B cell (primary cell): Measurements from ENCODE around the gene LYG1. TPM values are rescaled to one million over a fixed set of nuclear protein-coding genes. Genes with fewer than 3 reads are reported as not detected.

Source experiments
- ATAC-seq: fragments of 200-7000 bp; cut with Tn5 transposase; one replicate; pipeline ENCODE4 v1.10.0; 2021; ENCODE audit warnings: low read depth, mild to moderate bottlenecking, moderate number of reproducible peaks, moderate library complexity
- CTCF ChIA-PET: fragments of 350-600 bp; sonication (Branson Sonifier 250); formaldehyde crosslinking; loops from one replicate; lab custom pipeline; 2021; ENCODE audit warnings: antibody characterized with exemption, inconsistent platforms; lab: Charles Lee
- POLR2A ChIA-PET: fragments of 350-600 bp; sonication (Branson Sonifier 250); formaldehyde crosslinking; loops from one replicate; lab custom pipeline; 2021; ENCODE audit warnings: antibody characterized with exemption; lab: Charles Lee
- DNase-seq: peaks from one replicate; pipeline ENCODE4 v3.0.0; 2013
- H2AFZ ChIP-seq: 2 replicates; pipeline ENCODE4 v1.6.1; 2012; ENCODE audit warnings: mild to moderate bottlenecking, low read depth, low read length; ENCODE audit not compliant: insufficient read depth, poor library complexity, severe bottlenecking
- H3K27ac ChIP-seq, 2 donors: 1 replicate in 1 of 2; 2 replicates in 1 of 2; pipeline ENCODE4 v1.5.1; 2012 to 2013; ENCODE audit warnings: low read length in 2 of 2, mild to moderate bottlenecking in 2 of 2, moderate library complexity in 1 of 2
- H3K27me3 ChIP-seq, 4 experiments: fragments of 200-600 bp in 1 of 4; sonication (generic) in 1 of 4; replicated peaks in 1 of 4; 1 replicate in 2 of 4; 2 replicates in 2 of 4; pipeline versions ENCODE4 v1.6.1 to v1.7.0; 2013 to 2016; ENCODE audit warnings: low read length in 3 of 4, mild to moderate bottlenecking in 2 of 4, mixed read lengths in 1 of 4, moderate library complexity in 1 of 4; ENCODE audit not compliant: insufficient read depth in 4 of 4, control insufficient read depth in 3 of 4; ENCODE audit errors: control extremely low read depth in 1 of 4
- H3K36me3 ChIP-seq, 2 experiments: replicated peaks in 1 of 2; 1 replicate in 1 of 2; 2 replicates in 1 of 2; pipeline versions ENCODE4 v1.6.1 to v1.7.1; 2013; ENCODE audit warnings: low read length in 1 of 2; ENCODE audit not compliant: insufficient read depth in 2 of 2, control insufficient read depth in 1 of 2; ENCODE audit errors: control extremely low read depth in 1 of 2, extremely low read depth in 1 of 2
- H3K4me1 ChIP-seq, 2 donors: fragments of 200-600 bp in 1 of 2; sonication (generic) in 1 of 2; 1 replicate in 1 of 2; 2 replicates in 1 of 2; pipeline versions ENCODE4 v1.5.1 to v1.6.1; 2013 to 2017; ENCODE audit warnings: low read length in 2 of 2; ENCODE audit not compliant: control insufficient read depth in 2 of 2, insufficient read depth in 2 of 2
- H3K4me2 ChIP-seq: replicated peaks from 2 replicates; pipeline ENCODE3; 2012; ENCODE audit warnings: mild to moderate bottlenecking, low read depth, low read length; ENCODE audit not compliant: poor library complexity, severe bottlenecking
- H3K4me3 ChIP-seq, 5 experiments: fragments of 200-600 bp in 1 of 5; sonication (generic) in 1 of 5; 1 replicate in 3 of 5; 2 replicates in 2 of 5; pipeline versions ENCODE4 v1.5.1 to v1.7.0; 2011 to 2016; ENCODE audit warnings: low read length in 4 of 5, mild to moderate bottlenecking in 4 of 5, low read depth in 2 of 5, control low read depth in 1 of 5, moderate library complexity in 1 of 5; ENCODE audit not compliant: insufficient read depth in 1 of 5; ENCODE audit errors: control extremely low read depth in 1 of 5, extremely low read depth in 1 of 5
- H3K79me2 ChIP-seq: fragments of 200-600 bp; sonication (generic); one replicate; pipeline ENCODE4 v1.6.0; 2016; ENCODE audit warnings: low read length; ENCODE audit not compliant: control insufficient read depth, insufficient read depth
- H3K9ac ChIP-seq: fragments of 200-600 bp; sonication (generic); 2 replicates; pipeline ENCODE4 v1.6.1; 2017; ENCODE audit warnings: mild to moderate bottlenecking, low read length, moderate library complexity
- H3K9me3 ChIP-seq, 3 donors: one replicate each; pipeline versions ENCODE4 v1.6.1 to v1.7.1; 2013; ENCODE audit warnings: low read length in 2 of 3; ENCODE audit not compliant: control insufficient read depth in 2 of 3, insufficient read depth in 1 of 3; ENCODE audit errors: control extremely low read depth in 1 of 3
- H4K20me1 ChIP-seq: 2 replicates; pipeline ENCODE4 v1.6.0; 2012; ENCODE audit warnings: mild to moderate bottlenecking, low read length; ENCODE audit not compliant: insufficient read depth, control insufficient read depth, poor library complexity, severe bottlenecking
- H3K27ac Mint-ChIP-seq: one replicate; pipeline ENCODE4 v1.8.0; 2021; ENCODE audit warnings: mixed read lengths
- H3K27me3 Mint-ChIP-seq: one replicate; pipeline ENCODE4 v1.8.0; 2021; ENCODE audit warnings: mixed read lengths
- H3K4me1 Mint-ChIP-seq: one replicate; pipeline ENCODE4 v1.8.0; 2021; ENCODE audit warnings: mixed read lengths
- H3K4me3 Mint-ChIP-seq: one replicate; pipeline ENCODE4 v1.8.0; 2021; ENCODE audit warnings: mixed read lengths
- H3K9me3 Mint-ChIP-seq: one replicate; pipeline ENCODE4 v1.8.0; 2022; ENCODE audit warnings: mixed read lengths; ENCODE audit not compliant: insufficient read depth
- EZH2 ChIP-seq: IDR thresholded peaks from 2 replicates; pipeline ENCODE4 v1.6.1; 2012; ENCODE audit warnings: borderline replicate concordance, low read depth, mild to moderate bottlenecking, moderate library complexity, low read length; ENCODE audit not compliant: insufficient read depth, poor library complexity, severe bottlenecking
- WGBS: methylation state at CpG from one replicate; pipeline ENCODE4 v1.1.5; 2013; ENCODE audit warnings: missing lambda C conversion rate; ENCODE audit not compliant: insufficient coverage; 5-methylcytosine and 5-hydroxymethylcytosine counted together
- intact Hi-C: fragments of 100-400 bp; cut with micrococcal nuclease; formaldehyde crosslinking; loops from one replicate; pipeline ENCODE4 v1.10.0; 2022
- polyA plus RNA-seq: library from polyadenylated mRNA; depleted of rRNA; stranded (reverse); fragments of >200 nt; gene quantifications from 2 replicates; pipeline ENCODE4 v1.2.3, GENCODE V29; 2012
- total RNA-seq, 2 donors: library from RNA; stranded (reverse); fragments of 120-200 nt in 1 of 2; gene quantifications; 1 replicate in 1 of 2; 2 replicates in 1 of 2; pipeline versions ENCODE4 v1.2.3 to v1.2.4, GENCODE V29; 2013 to 2022
- TF ChIP-seq, protein P1 (sequence below): fragments of 200-600 bp; IDR thresholded peaks from one replicate; pipeline ENCODE4 v1.8.0; 2022; ENCODE audit warnings: antibody characterized with exemption, mild to moderate bottlenecking

LYG1 gene
- total and polyA plus RNA-seq, 2 donors (not counting 1 experiment from before 2014, with no cell fraction given) = 3.0 to 4.5 TPM

DNA sequence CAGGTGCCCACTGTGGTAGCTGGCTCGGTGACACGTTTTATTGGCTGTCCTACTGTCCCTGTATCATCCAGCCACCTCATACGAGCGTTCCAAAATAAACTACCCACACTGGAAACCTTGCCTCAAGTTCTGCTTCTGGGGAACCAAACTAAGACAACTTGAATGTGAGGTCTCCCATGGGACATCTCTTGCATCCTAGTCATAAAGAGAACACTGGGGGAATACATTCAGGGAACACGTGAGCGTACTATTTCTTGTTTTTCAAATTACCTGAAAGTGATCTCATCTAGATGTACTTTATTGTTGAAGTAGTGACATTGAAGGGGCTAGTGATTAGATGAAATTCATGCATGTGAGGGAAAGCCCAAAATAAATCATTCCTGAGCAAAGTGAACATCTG, 60.6 kb downstream of the LYG1 start:
- H3K4me2 ChIP-seq = no peak overlapping the region
- no peak overlapping the region for H3K27ac ChIP-seq
- ATAC-seq (no peak), DNase-seq (no peak)
- peaks cover 0 to 4% (median 0%) of the 10 kb centered on the region in 3 donors for H3K9me3 ChIP-seq
- no peak overlapping the region for H3K4me3 Mint-ChIP-seq
- no peaks in the 10 kb centered on the region for H3K79me2 ChIP-seq
- no peaks in the 10 kb centered on the region for H3K36me3 ChIP-seq
- intact Hi-C loops = no loop called here
- TF ChIP-seq, protein P1, sequence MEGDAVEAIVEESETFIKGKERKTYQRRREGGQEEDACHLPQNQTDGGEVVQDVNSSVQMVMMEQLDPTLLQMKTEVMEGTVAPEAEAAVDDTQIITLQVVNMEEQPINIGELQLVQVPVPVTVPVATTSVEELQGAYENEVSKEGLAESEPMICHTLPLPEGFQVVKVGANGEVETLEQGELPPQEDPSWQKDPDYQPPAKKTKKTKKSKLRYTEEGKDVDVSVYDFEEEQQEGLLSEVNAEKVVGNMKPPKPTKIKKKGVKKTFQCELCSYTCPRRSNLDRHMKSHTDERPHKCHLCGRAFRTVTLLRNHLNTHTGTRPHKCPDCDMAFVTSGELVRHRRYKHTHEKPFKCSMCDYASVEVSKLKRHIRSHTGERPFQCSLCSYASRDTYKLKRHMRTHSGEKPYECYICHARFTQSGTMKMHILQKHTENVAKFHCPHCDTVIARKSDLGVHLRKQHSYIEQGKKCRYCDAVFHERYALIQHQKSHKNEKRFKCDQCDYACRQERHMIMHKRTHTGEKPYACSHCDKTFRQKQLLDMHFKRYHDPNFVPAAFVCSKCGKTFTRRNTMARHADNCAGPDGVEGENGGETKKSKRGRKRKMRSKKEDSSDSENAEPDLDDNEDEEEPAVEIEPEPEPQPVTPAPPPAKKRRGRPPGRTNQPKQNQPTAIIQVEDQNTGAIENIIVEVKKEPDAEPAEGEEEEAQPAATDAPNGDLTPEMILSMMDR = no peak
- no peak for TF ChIP-seq EZH2
- no peaks in the 10 kb centered on the region for H3K4me1 Mint-ChIP-seq
- no peaks in the 10 kb centered on the region for H3K27me3 ChIP-seq
- H4K20me1 ChIP-seq = no peaks in the 10 kb centered on the region
- H3K4me3 ChIP-seq = no peak overlapping the region
- no peak overlapping the region for H2AFZ ChIP-seq
- H3K4me1 ChIP-seq = no peaks in the 10 kb centered on the region
- CTCF ChIA-PET = no interaction called here
- H3K9me3 Mint-ChIP-seq = no peaks in the 10 kb centered on the region
- whole genome bisulfite sequencing = 90% methylated on average over 4 of the region's 6 CpGs
- no peaks in the 10 kb centered on the region for H3K27me3 Mint-ChIP-seq
- H3K27ac Mint-ChIP-seq = no peak overlapping the region
- no peak overlapping the region for H3K9ac ChIP-seq
- POLR2A ChIA-PET = no interaction called here

DNA sequence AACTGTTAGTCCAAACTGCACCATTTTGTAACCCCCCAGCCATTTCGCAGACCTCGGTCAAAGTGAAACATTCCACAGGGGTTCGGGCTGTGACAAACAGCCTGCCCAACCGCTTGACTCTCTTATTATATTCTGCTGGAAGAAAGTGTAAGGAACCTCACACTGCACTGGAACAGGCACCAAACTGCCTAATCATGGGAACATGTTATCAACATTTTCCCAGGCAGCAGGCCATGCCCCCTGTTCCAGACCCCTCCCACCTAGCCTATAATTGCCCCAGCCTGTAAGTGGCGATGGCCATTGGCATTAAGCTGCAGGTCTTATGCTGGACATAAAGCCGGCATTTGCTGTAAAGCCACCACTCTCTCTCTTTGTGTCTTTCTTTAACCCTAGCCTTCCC, 62.4 kb downstream of the LYG1 start:
- Histone ChIP-seq H4K20me1 (no peaks in the 10 kb centered on the region), H3K79me2 (no peaks in the 10 kb centered on the region), H3K27ac (no peak overlapping the region), H3K27me3 (no peaks in the 10 kb centered on the region), H3K36me3 (no peaks in the 10 kb centered on the region), H3K4me3 (no peak overlapping the region), H3K9me3 (peaks cover 0 to 4% (median 3%) of the 10 kb centered on the region in 3 donors), H3K4me2 (no peak overlapping the region), H3K9ac (no peak overlapping the region), H3K4me1 (no peaks in the 10 kb centered on the region), H2AFZ (no peak overlapping the region)
- no peak overlapping the region for H3K4me3 Mint-ChIP-seq
- H3K9me3 Mint-ChIP-seq = no peaks in the 10 kb centered on the region
- DNase-seq (no peak), ATAC-seq (no peak)
- H3K4me1 Mint-ChIP-seq = no peaks in the 10 kb centered on the region
- ChIA-PET POLR2A (no interaction called here), CTCF (no interaction called here)
- TF ChIP-seq EZH2 = no peak
- TF ChIP-seq, protein P1 = no peak
- no peak overlapping the region for H3K27ac Mint-ChIP-seq
- no peaks in the 10 kb centered on the region for H3K27me3 Mint-ChIP-seq
- intact Hi-C loops = no loop called here
- 98% methylated on average over 6 of the region's 6 CpGs for WGBS

Other genes starting within 250 kb of the LYG1 start
- gene C2orf15, start 159.5 kb downstream of the LYG1 start, total RNA-seq = 1.0 and 1.2 TPM in 2 replicates
- gene C2orf15, start 159.5 kb downstream of the LYG1 start, polyA plus RNA-seq = 0.89 and 1.1 TPM in 2 replicates
- 36.9 and 39.6 TPM in 2 replicates for gene TSGA10, start 146.3 kb downstream of the LYG1 start, total RNA-seq
- 4.6 and 6.7 TPM in 2 replicates for gene TSGA10, start 146.3 kb downstream of the LYG1 start, polyA plus RNA-seq
- 24.3 and 26.2 TPM in 2 replicates for gene LIPT1, start 146.2 kb downstream of the LYG1 start, total RNA-seq
- 12.2 and 17.1 TPM in 2 replicates for gene LIPT1, start 146.2 kb downstream of the LYG1 start, polyA plus RNA-seq
- gene MITD1, start 120.1 kb downstream of the LYG1 start, total RNA-seq = 71.6 and 73.0 TPM in 2 replicates
- gene MITD1, start 120.1 kb downstream of the LYG1 start, polyA plus RNA-seq = 31.0 and 53.1 TPM in 2 replicates
- gene MRPL30, start 120.0 kb downstream of the LYG1 start, total RNA-seq = 18.5 and 21.9 TPM in 2 replicates
- 4.7 and 5.0 TPM in 2 replicates for gene MRPL30, start 120.0 kb downstream of the LYG1 start, polyA plus RNA-seq
- gene LYG2, start 45.5 kb downstream of the LYG1 start, total RNA-seq = not detected in 2 replicates
- gene LYG2, start 45.5 kb downstream of the LYG1 start, polyA plus RNA-seq = not detected in 2 replicates
- 21.7 and 27.1 TPM in 2 replicates for gene TXNDC9, start 35.1 kb upstream of the LYG1 start, total RNA-seq
- 9.3 and 11.2 TPM in 2 replicates for gene TXNDC9, start 35.1 kb upstream of the LYG1 start, polyA plus RNA-seq
- gene EIF5B, start 36.2 kb upstream of the LYG1 start, total RNA-seq = 32.8 and 33.0 TPM in 2 replicates
- gene EIF5B, start 36.2 kb upstream of the LYG1 start, polyA plus RNA-seq = 4.5 and 5.1 TPM in 2 replicates
- gene REV1, start 188.8 kb upstream of the LYG1 start, total RNA-seq = 69.5 and 70.5 TPM in 2 replicates
- gene REV1, start 188.8 kb upstream of the LYG1 start, polyA plus RNA-seq = 25.4 and 33.7 TPM in 2 replicates